ENCODE measurements around the gene TBC1D14. TPM values are rescaled to one million over a fixed set of nuclear protein-coding genes. Genes with fewer than 3 reads are reported as not detected.

The TBC1D14 gene
- polyA plus RNA-seq, 1 of the 3 experiments (the other 2 are of a cell fraction), result 39.5 TPM

- POLR2A ChIA-PET, result no interaction called here
- Histone ChIP-seq H4K20me1 (ENCODE audit: insufficient read depth) (peaks cover 34% of the 10 kb centered on the region; the same call in 1 of the 2 replicates), H3K4me2 (no peak overlapping the region)
Measured at GRCh38 chr4:7050481-7051143, 141.0 kb downstream of the TBC1D14 start.

More at GRCh38 chr4:7050481-7051143, 141.0 kb downstream of the TBC1D14 start:
- H3K9ac ChIP-seq, result no peak overlapping the region
- H3K9me2 ChIP-seq, result no peaks in the 10 kb centered on the region
- no peak for TF ChIP-seq POLR2AphosphoS5 (IDR thresholded peaks at IDR 0.05; ENCODE audit: low read depth, low read length)
- TF ChIP-seq IRF3 (IDR thresholded peaks at IDR 0.05; ENCODE audit: low read depth, low read length), result no peak
- TF ChIP-seq RAD21 (IDR thresholded peaks at IDR 0.05; ENCODE audit: low read length), result no peak
- TF ChIP-seq GATA2 (CRISPR knock-in tag; IDR thresholded peaks at IDR 0.05), result no peak
- no peak for TF ChIP-seq CTCF (IDR thresholded peaks at IDR 0.05)
- no peak for TF ChIP-seq EZH2phosphoT487 (IDR thresholded peaks at IDR 0.05; ENCODE audit: borderline replicate concordance, low read depth)
- no peak for TF ChIP-seq NRF1 (IDR thresholded peaks at IDR 0.05; ENCODE audit: low read depth, low read length)
- no peak for TF ChIP-seq RCOR1 (IDR thresholded peaks at IDR 0.05; ENCODE audit: low read length)
- no peak for TF ChIP-seq REST (IDR thresholded peaks at IDR 0.05; ENCODE audit: low read depth, low read length)
- TF ChIP-seq USF2 (IDR thresholded peaks at IDR 0.05; ENCODE audit: borderline replicate concordance, low read depth, low read length), result no peak
- no peak for TF ChIP-seq MEF2A (IDR thresholded peaks at IDR 0.05; ENCODE audit: borderline replicate concordance, low read depth)
- TF ChIP-seq MAX (IDR thresholded peaks at IDR 0.05; ENCODE audit: low read depth), result no peak
- TF ChIP-seq ELF1 (IDR thresholded peaks at IDR 0.05), result no peak
- no peak for TF ChIP-seq TAF1 (IDR thresholded peaks at IDR 0.05; ENCODE audit: borderline replicate concordance, low read depth, low read length)
- no peak for TF ChIP-seq RFX5 (IDR thresholded peaks at IDR 0.05; ENCODE audit: low read length)
- TF ChIP-seq SIN3A (IDR thresholded peaks at IDR 0.05; ENCODE audit: borderline replicate concordance, low read depth, low read length), result no peak
- no peak for TF ChIP-seq CHD2 (IDR thresholded peaks at IDR 0.05; ENCODE audit: low read length, partially characterized antibody)
- 94% methylated on average over 26 of the region's 36 CpGs for WGBS (ENCODE audit: low lambda C conversion rate)
- H3K27ac ChIP-seq (ENCODE audit: low read depth in 2 of 2, low read length in 1 of 2), result no peak overlapping the region
- no peak for DNase-seq
- H3K9me3 ChIP-seq, result no peaks in the 10 kb centered on the region
- no peaks in the 10 kb centered on the region for H3K27me3 ChIP-seq (ENCODE audit: insufficient read depth)
- H3F3A ChIP-seq (replicated peaks; ENCODE audit: insufficient read depth), result peaks cover 8% of the 10 kb centered on the region
- H3K4me1 ChIP-seq (ENCODE audit: control insufficient read depth in 1 of 2, insufficient read depth in 2 of 2, low read depth in 1 of 2, low read length in 1 of 2), result peaks cover 4 to 6% of the 10 kb centered on the region in 2 experiments; a peak in 2 of 4 replicates
- peaks cover 0 to 23% of the 10 kb centered on the region in 2 experiments for H3K36me3 ChIP-seq (replicated peaks in 1 of 2; ENCODE audit: control insufficient read depth in 1 of 2, insufficient read depth in 2 of 2, low read length in 1 of 2)
- H3K4me3 ChIP-seq (ENCODE audit: low read depth in 2 of 2, low read length in 1 of 2), result no peak overlapping the region
- H2AFZ ChIP-seq (ENCODE audit: low read depth), result no peak overlapping the region
- CTCF ChIA-PET, result interaction anchor here (0.9 to 1.3 kb wide), 3 partner anchors 8 to 144 kb away, joined by 3 to 9 read pairs (median 4); partner anchors contain the start of gene TADA2B
- peaks cover 65% of the 10 kb centered on the region for H3K79me2 ChIP-seq (ENCODE audit: insufficient read depth)
